Body of pancreas (tissue), 4 donors: ENCODE measurements around the gene MAST4. TPM values are rescaled to one million over a fixed set of nuclear protein-coding genes. Genes with fewer than 3 reads are reported as not detected.

Experiments
- ATAC-seq: fragments of 150-250 bp; one replicate; pipeline ENCODE4 v1.9.1; 2016
- DNase-seq, 4 donors: peaks; one replicate each; pipeline ENCODE4 v3.0.0-alpha.2; 2019
- H3K27ac ChIP-seq, 4 donors: fragments of 200-600 bp; sonication (generic); 1 replicate in 3 of 4; 2 replicates in 1 of 4; pipeline versions ENCODE4 v1.5.1 to v1.6.1; 2016 to 2019; ENCODE audit warnings: mild to moderate bottlenecking in 1 of 4, mixed read lengths in 1 of 4, moderate library complexity in 1 of 4
- H3K27me3 ChIP-seq, 2 donors: fragments of 200-600 bp; sonication (generic); one replicate each; pipeline ENCODE4 v1.6.0; 2016; ENCODE audit warnings: mild to moderate bottlenecking in 1 of 2
- H3K36me3 ChIP-seq, 2 donors: fragments of 200-600 bp; sonication (generic); replicated peaks in 1 of 2; 2 replicates each; pipeline ENCODE4 v1.5.1; 2016; ENCODE audit warnings: low read depth in 2 of 2; ENCODE audit not compliant: insufficient read depth in 1 of 2
- H3K4me1 ChIP-seq: fragments of 200-600 bp; sonication (generic); one replicate; pipeline ENCODE4 v1.6.0; 2016
- H3K4me3 ChIP-seq, 2 donors: fragments of 200-600 bp; sonication (generic); 1 replicate in 1 of 2; 2 replicates in 1 of 2; pipeline ENCODE4 v1.5.1; 2016 to 2019
- H3K9me3 ChIP-seq, 3 donors: fragments of 200-600 bp; sonication (generic); 1 replicate in 2 of 3; 2 replicates in 1 of 3; pipeline ENCODE4 v1.5.1; 2016
- CTCF ChIP-seq, 7 experiments: fragments of 450-650 bp in 4 of 7; fragments of 200-600 bp in 3 of 7; sonication (generic) in 3 of 7; IDR thresholded peaks; one replicate each; pipeline ENCODE4 v1.5.1; 2016 to 2019; ENCODE audit warnings: antibody characterized with exemption in 7 of 7
- POLR2A ChIP-seq, 3 donors: fragments of 450-650 bp; IDR thresholded peaks; one replicate each; pipeline ENCODE4 v1.6.1; 2016; ENCODE audit warnings: antibody characterized with exemption in 3 of 3, mild to moderate bottlenecking in 2 of 3
- WGBS, 2 donors: methylation state at CpG; one replicate each; pipeline ENCODE4 v1.1.5; 2017; 5-methylcytosine and 5-hydroxymethylcytosine counted together
- intact Hi-C: fragments of 100-400 bp; cut with DNase I; formaldehyde crosslinking; loops from one replicate; pipeline ENCODE4 v1.15.1; 2023
- total RNA-seq, 2 donors: library from RNA; depleted of rRNA; stranded (reverse); fragments of >200 nt; gene quantifications; one replicate each; pipeline ENCODE4 v1.1.0, GENCODE V29; 2016

The MAST4 gene
- total RNA-seq, 2 donors from 2014 or later: 17.9 to 29.7 TPM

- TF ChIP-seq CTCF (IDR thresholded peaks at IDR 0.05) (no peak), POLR2A (IDR thresholded peaks at IDR 0.05) (no peak)
- H3K27ac ChIP-seq: no peak overlapping the region
Observed at GRCh38 chr5:66644111-66644510, 47.9 kb downstream of the MAST4 start.

GRCh38 chr5:66645039-66645438 is 48.8 kb downstream of the MAST4 start:
- no peak for TF ChIP-seq POLR2A (IDR thresholded peaks at IDR 0.05)
- TF ChIP-seq CTCF (IDR thresholded peaks at IDR 0.05): no peak

More at GRCh38 chr5:66644111-66644510, 47.9 kb downstream of the MAST4 start:
- ATAC-seq: no peak
- H3K36me3 ChIP-seq: no peaks in the 10 kb centered on the region
- H3K27me3 ChIP-seq: no peaks in the 10 kb centered on the region
- intact Hi-C loops: no loop called here
- no peak overlapping the region for H3K4me3 ChIP-seq
- H3K9me3 ChIP-seq: no peaks in the 10 kb centered on the region
- no peaks in the 10 kb centered on the region for H3K4me1 ChIP-seq
- no peak for DNase-seq

GRCh38 chr5:66646570-66646969 is 50.4 kb downstream of the MAST4 start:
- no peaks in the 10 kb centered on the region for H3K27me3 ChIP-seq
- 83 to 92% methylated on average over 2 of the region's 2 CpGs for WGBS, 2 donors
- no peak overlapping the region for H3K4me3 ChIP-seq
- no peak for TF ChIP-seq POLR2A (IDR thresholded peaks at IDR 0.05)
- no peak for TF ChIP-seq CTCF (IDR thresholded peaks at IDR 0.05)
- H3K9me3 ChIP-seq: no peaks in the 10 kb centered on the region
- H3K36me3 ChIP-seq: no peaks in the 10 kb centered on the region
- no peak overlapping the region for H3K27ac ChIP-seq
- no peak for DNase-seq
- H3K4me1 ChIP-seq: no peaks in the 10 kb centered on the region
- ATAC-seq: no peak
- intact Hi-C loops: no loop called here

More at GRCh38 chr5:66645039-66645438, 48.8 kb downstream of the MAST4 start:
- Histone ChIP-seq H3K4me3 (no peak overlapping the region), H3K9me3 (no peaks in the 10 kb centered on the region), H3K27ac (no peak overlapping the region), H3K4me1 (no peaks in the 10 kb centered on the region), H3K27me3 (no peaks in the 10 kb centered on the region), H3K36me3 (no peaks in the 10 kb centered on the region)
- ATAC-seq: no peak
- WGBS, 2 donors: 75 to 78% methylated on average over 3 of the region's 3 CpGs
- DNase-seq: no peak
- intact Hi-C loops: no loop called here

GRCh38 chr5:66647146-66647856 is 51.1 kb downstream of the MAST4 start:
- Histone ChIP-seq H3K27ac (no peak overlapping the region), H3K9me3 (no peaks in the 10 kb centered on the region), H3K27me3 (no peaks in the 10 kb centered on the region), H3K4me3 (no peak overlapping the region), H3K4me1 (no peaks in the 10 kb centered on the region), H3K36me3 (no peaks in the 10 kb centered on the region)
- intact Hi-C loops: no loop called here
- DNase-seq (no peak), ATAC-seq (no peak)
- TF ChIP-seq CTCF (IDR thresholded peaks at IDR 0.05): no peak
- no peak for TF ChIP-seq POLR2A (IDR thresholded peaks at IDR 0.05)
- 60 to 74% methylated on average over 3 of the region's 3 CpGs for WGBS, 2 donors

GRCh38 chr5:66652818-66653217 is 56.6 kb downstream of the MAST4 start:
- Histone ChIP-seq H3K36me3 (no peaks in the 10 kb centered on the region), H3K9me3 (no peaks in the 10 kb centered on the region), H3K27me3 (no peaks in the 10 kb centered on the region), H3K4me3 (no peak overlapping the region), H3K27ac (no peak overlapping the region), H3K4me1 (no peaks in the 10 kb centered on the region)
- TF ChIP-seq CTCF (IDR thresholded peaks at IDR 0.05) (no peak), POLR2A (IDR thresholded peaks at IDR 0.05) (no peak)
- DNase-seq (no peak), ATAC-seq (no peak)
- intact Hi-C loops: no loop called here
- WGBS, 2 donors: 75 to 82% methylated on average over 3 of the region's 3 CpGs
